Stimulated activated effector memory CD8-positive, alpha-beta T cell treated with anti-CD3 and anti-CD28 coated beads, Interleukin-12 subunit alpha, Interleukin-12 subunit beta, amount 100 ng/mL, for 72 hours (primary cell): ENCODE measurements around the gene EIF2S1.

Experiments
- ATAC-seq: fragments of 150-1000 bp; cut with Tn5 transposase; 2 replicates; pipeline ENCODE4 v1.10.0; 2021
- DNase-seq, 2 donors: peaks; one replicate each; pipeline ENCODE4 v3.0.0; 2021 to 2022; ENCODE audit warnings: low spot score in 2 of 2
- H3K27ac Mint-ChIP-seq: one replicate; pipeline ENCODE4 v1.8.0; 2022; ENCODE audit warnings: mild to moderate bottlenecking, mixed read lengths
- H3K36me3 Mint-ChIP-seq: one replicate; pipeline ENCODE4 v1.8.0; 2022; ENCODE audit warnings: mild to moderate bottlenecking, mixed read lengths
- H3K4me1 Mint-ChIP-seq: one replicate; pipeline ENCODE4 v1.8.0; 2022; ENCODE audit warnings: mixed read lengths
- H3K4me3 Mint-ChIP-seq: one replicate; pipeline ENCODE4 v1.8.0; 2022; ENCODE audit warnings: mild to moderate bottlenecking, mixed read lengths
- H3K9me3 Mint-ChIP-seq: one replicate; pipeline ENCODE4 v1.8.0; 2022; ENCODE audit warnings: mixed read lengths

The EIF2S1 gene

GRCh38 chr14:67429510-67430205 lies 69.5 kb downstream of the EIF2S1 start:
- H3K4me1 Mint-ChIP-seq: peaks cover 5% of the 10 kb centered on the region
- H3K36me3 Mint-ChIP-seq: no peaks in the 10 kb centered on the region
- no peak overlapping the region for H3K27ac Mint-ChIP-seq
- DNase-seq (no peak), ATAC-seq (no peak)
- no peaks in the 10 kb centered on the region for H3K9me3 Mint-ChIP-seq
- H3K4me3 Mint-ChIP-seq: no peak overlapping the region

DNA sequence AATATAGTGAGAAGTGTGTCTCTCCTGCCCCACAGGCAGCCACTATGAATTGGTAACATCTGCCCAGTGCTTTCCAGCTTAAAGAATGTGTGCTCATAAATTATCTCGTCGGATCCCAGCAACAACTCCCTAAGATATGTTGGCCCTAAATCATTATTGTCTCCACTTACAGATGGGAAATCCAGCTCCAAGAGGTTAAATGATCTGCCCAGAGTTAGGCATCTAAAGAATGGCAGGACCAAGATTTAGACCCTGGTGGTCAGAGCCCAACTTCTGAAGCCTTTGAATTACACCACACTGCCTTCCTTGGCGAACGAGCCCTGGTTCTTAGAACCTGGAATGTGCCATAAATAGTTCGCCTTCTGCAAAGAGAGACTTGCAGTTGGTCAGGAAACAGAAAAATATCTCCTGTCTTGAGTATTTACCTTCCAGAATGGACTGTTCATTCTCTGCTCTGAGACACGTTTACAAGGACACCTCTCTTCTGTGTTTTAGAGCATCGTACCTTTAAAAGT lies 72.0 kb downstream of the EIF2S1 start:
- H3K4me3 Mint-ChIP-seq: no peak overlapping the region
- H3K36me3 Mint-ChIP-seq: no peaks in the 10 kb centered on the region

GRCh38 chr14:67435603-67436002 lies 75.5 kb downstream of the EIF2S1 start:
- ATAC-seq: no peak
- no peak for DNase-seq
- Mint-ChIP-seq H3K27ac (no peak overlapping the region), H3K4me3 (no peak overlapping the region), H3K4me1 (no peaks in the 10 kb centered on the region), H3K36me3 (no peaks in the 10 kb centered on the region), H3K9me3 (no peaks in the 10 kb centered on the region)

More for the DNA sequence above, 72.0 kb downstream of the EIF2S1 start:
- no peak for DNase-seq
- Mint-ChIP-seq H3K4me1 (no peaks in the 10 kb centered on the region), H3K9me3 (no peaks in the 10 kb centered on the region), H3K27ac (no peak overlapping the region)
- ATAC-seq: no peak
